ENCODE data around the gene TGM5. TPM values are rescaled to one million over a fixed set of nuclear protein-coding genes. Genes with fewer than 3 reads are reported as not detected.

Gene TGM5
- total RNA-seq, 1 experiment from 2014 or later = not detected

GRCh38 chr15:43256341-43256740, 10.4 kb downstream of the TGM5 start:
- no peak overlapping the region for H2AFZ ChIP-seq (ENCODE audit: low read length)
- H3K27ac ChIP-seq (ENCODE audit: low read length) = no peak overlapping the region
- H3K79me2 ChIP-seq (ENCODE audit: low read length) = no peaks in the 10 kb centered on the region
- no peaks in the 10 kb centered on the region for H3K27me3 ChIP-seq (ENCODE audit: low read length)
- H4K20me1 ChIP-seq (ENCODE audit: insufficient read depth, low read depth, low read length) = no peaks in the 10 kb centered on the region
- no peaks in the 10 kb centered on the region for H3K4me1 ChIP-seq (ENCODE audit: low read length)
- no peak overlapping the region for H3K4me2 ChIP-seq (ENCODE audit: low read depth, low read length, poor library complexity, severe bottlenecking)
- H3K9me2 ChIP-seq (replicated peaks; ENCODE audit: insufficient read depth, low read length) = no peaks in the 10 kb centered on the region
- H3K4me3 ChIP-seq (ENCODE audit: low read length) = no peak overlapping the region
- no peaks in the 10 kb centered on the region for H3K9me3 ChIP-seq (ENCODE audit: low read length)
- DNase-seq = no peak
- H3K36me3 ChIP-seq (ENCODE audit: insufficient read depth, low read length) = no peaks in the 10 kb centered on the region
- no peak overlapping the region for H3K9ac ChIP-seq (ENCODE audit: low read length)

GRCh38 chr15:43255376-43255775, 11.4 kb downstream of the TGM5 start:
- no peaks in the 10 kb centered on the region for H3K79me2 ChIP-seq (ENCODE audit: low read length)
- H3K4me1 ChIP-seq (ENCODE audit: low read length) = no peaks in the 10 kb centered on the region
- no peak overlapping the region for H3K4me2 ChIP-seq (ENCODE audit: low read depth, low read length, poor library complexity, severe bottlenecking)
- no peaks in the 10 kb centered on the region for H3K9me3 ChIP-seq (ENCODE audit: low read length)
- H3K9me2 ChIP-seq (replicated peaks; ENCODE audit: insufficient read depth, low read length) = no peaks in the 10 kb centered on the region
- no peak overlapping the region for H3K9ac ChIP-seq (ENCODE audit: low read length)
- no peaks in the 10 kb centered on the region for H3K36me3 ChIP-seq (ENCODE audit: insufficient read depth, low read length)
- H3K4me3 ChIP-seq (ENCODE audit: low read length) = no peak overlapping the region
- no peak for DNase-seq
- H3K27me3 ChIP-seq (ENCODE audit: low read length) = no peaks in the 10 kb centered on the region
- no peak overlapping the region for H2AFZ ChIP-seq (ENCODE audit: low read length)
- no peaks in the 10 kb centered on the region for H4K20me1 ChIP-seq (ENCODE audit: insufficient read depth, low read depth, low read length)
- H3K27ac ChIP-seq (ENCODE audit: low read length) = no peak overlapping the region

GRCh38 chr15:43253431-43254403, 13.0 kb downstream of the TGM5 start:
- no peaks in the 10 kb centered on the region for H3K79me2 ChIP-seq (ENCODE audit: low read length)
- H3K9me2 ChIP-seq (replicated peaks; ENCODE audit: insufficient read depth, low read length) = no peaks in the 10 kb centered on the region
- no peaks in the 10 kb centered on the region for H4K20me1 ChIP-seq (ENCODE audit: insufficient read depth, low read depth, low read length)
- H3K27ac ChIP-seq (ENCODE audit: low read length) = no peak overlapping the region
- H3K36me3 ChIP-seq (ENCODE audit: insufficient read depth, low read length) = no peaks in the 10 kb centered on the region
- H2AFZ ChIP-seq (ENCODE audit: low read length) = no peak overlapping the region
- H3K9ac ChIP-seq (ENCODE audit: low read length) = no peak overlapping the region
- no peak overlapping the region for H3K4me2 ChIP-seq (ENCODE audit: low read depth, low read length, poor library complexity, severe bottlenecking)
- H3K27me3 ChIP-seq (ENCODE audit: low read length) = no peaks in the 10 kb centered on the region
- H3K4me3 ChIP-seq (ENCODE audit: low read length) = no peak overlapping the region
- H3K9me3 ChIP-seq (ENCODE audit: low read length) = no peaks in the 10 kb centered on the region
- no peaks in the 10 kb centered on the region for H3K4me1 ChIP-seq (ENCODE audit: low read length)
- no peak for DNase-seq

- no peak overlapping the region for H2AFZ ChIP-seq (ENCODE audit: low read length)
- H3K4me1 ChIP-seq (ENCODE audit: low read length) = no peaks in the 10 kb centered on the region
- no peak overlapping the region for H3K4me3 ChIP-seq (ENCODE audit: low read length)
- no peak for DNase-seq
- no peaks in the 10 kb centered on the region for H4K20me1 ChIP-seq (ENCODE audit: insufficient read depth, low read depth, low read length)
- H3K9me3 ChIP-seq (ENCODE audit: low read length) = no peaks in the 10 kb centered on the region
- no peak overlapping the region for H3K27ac ChIP-seq (ENCODE audit: low read length)
- H3K27me3 ChIP-seq (ENCODE audit: low read length) = no peaks in the 10 kb centered on the region
- H3K4me2 ChIP-seq (ENCODE audit: low read depth, low read length, poor library complexity, severe bottlenecking) = no peak overlapping the region
- H3K9me2 ChIP-seq (replicated peaks; ENCODE audit: insufficient read depth, low read length) = no peaks in the 10 kb centered on the region
- H3K79me2 ChIP-seq (ENCODE audit: low read length) = no peaks in the 10 kb centered on the region
- no peak overlapping the region for H3K9ac ChIP-seq (ENCODE audit: low read length)
- no peaks in the 10 kb centered on the region for H3K36me3 ChIP-seq (ENCODE audit: insufficient read depth, low read length)
These were observed 14.9 kb downstream of the TGM5 start for GRCh38 chr15:43251871-43252250.

- Histone ChIP-seq H3K36me3 (ENCODE audit: insufficient read depth, low read length) (no peaks in the 10 kb centered on the region), H3K27me3 (ENCODE audit: low read length) (no peaks in the 10 kb centered on the region), H3K9me2 (replicated peaks; ENCODE audit: insufficient read depth, low read length) (no peaks in the 10 kb centered on the region), H3K4me2 (ENCODE audit: low read depth, low read length, poor library complexity, severe bottlenecking) (no peak overlapping the region), H3K9ac (ENCODE audit: low read length) (no peak overlapping the region), H3K4me1 (ENCODE audit: low read length) (no peaks in the 10 kb centered on the region), H3K79me2 (ENCODE audit: low read length) (no peaks in the 10 kb centered on the region), H3K27ac (ENCODE audit: low read length) (no peak overlapping the region), H2AFZ (ENCODE audit: low read length) (no peak overlapping the region), H3K9me3 (ENCODE audit: low read length) (no peaks in the 10 kb centered on the region), H3K4me3 (ENCODE audit: low read length) (no peak overlapping the region), H4K20me1 (ENCODE audit: insufficient read depth, low read depth, low read length) (no peaks in the 10 kb centered on the region)
- DNase-seq = no peak
These were observed 15.4 kb downstream of the TGM5 start for GRCh38 chr15:43251185-43251870.

- DNase-seq = no peak
- no peaks in the 10 kb centered on the region for H4K20me1 ChIP-seq (ENCODE audit: insufficient read depth, low read depth, low read length)
- H2AFZ ChIP-seq (ENCODE audit: low read length) = no peak overlapping the region
- H3K9me2 ChIP-seq (replicated peaks; ENCODE audit: insufficient read depth, low read length) = no peaks in the 10 kb centered on the region
- H3K36me3 ChIP-seq (ENCODE audit: insufficient read depth, low read length) = no peaks in the 10 kb centered on the region
- no peak overlapping the region for H3K9ac ChIP-seq (ENCODE audit: low read length)
- no peak overlapping the region for H3K27ac ChIP-seq (ENCODE audit: low read length)
- no peaks in the 10 kb centered on the region for H3K4me1 ChIP-seq (ENCODE audit: low read length)
- no peak overlapping the region for H3K4me2 ChIP-seq (ENCODE audit: low read depth, low read length, poor library complexity, severe bottlenecking)
- no peak overlapping the region for H3K4me3 ChIP-seq (ENCODE audit: low read length)
- H3K27me3 ChIP-seq (ENCODE audit: low read length) = no peaks in the 10 kb centered on the region
- H3K9me3 ChIP-seq (ENCODE audit: low read length) = no peaks in the 10 kb centered on the region
- H3K79me2 ChIP-seq (ENCODE audit: low read length) = no peaks in the 10 kb centered on the region
These were observed 15.9 kb downstream of the TGM5 start for GRCh38 chr15:43250785-43251184.

- no peak overlapping the region for H3K9ac ChIP-seq (ENCODE audit: low read length)
- no peaks in the 10 kb centered on the region for H3K79me2 ChIP-seq (ENCODE audit: low read length)
- H3K27ac ChIP-seq (ENCODE audit: low read length) = no peak overlapping the region
- no peak for DNase-seq
- no peaks in the 10 kb centered on the region for H3K9me2 ChIP-seq (replicated peaks; ENCODE audit: insufficient read depth, low read length)
- H3K4me1 ChIP-seq (ENCODE audit: low read length) = no peaks in the 10 kb centered on the region
- H3K4me3 ChIP-seq (ENCODE audit: low read length) = no peak overlapping the region
- no peaks in the 10 kb centered on the region for H3K27me3 ChIP-seq (ENCODE audit: low read length)
- no peak overlapping the region for H2AFZ ChIP-seq (ENCODE audit: low read length)
- no peaks in the 10 kb centered on the region for H3K36me3 ChIP-seq (ENCODE audit: insufficient read depth, low read length)
- no peak overlapping the region for H3K4me2 ChIP-seq (ENCODE audit: low read depth, low read length, poor library complexity, severe bottlenecking)
- H4K20me1 ChIP-seq (ENCODE audit: insufficient read depth, low read depth, low read length) = no peaks in the 10 kb centered on the region
- H3K9me3 ChIP-seq (ENCODE audit: low read length) = no peaks in the 10 kb centered on the region
These were observed 17.0 kb downstream of the TGM5 start for GRCh38 chr15:43249699-43250203.

GRCh38 chr15:43249236-43249635, 17.5 kb downstream of the TGM5 start:
- no peak for DNase-seq
- Histone ChIP-seq H2AFZ (ENCODE audit: low read length) (no peak overlapping the region), H3K4me1 (ENCODE audit: low read length) (no peaks in the 10 kb centered on the region), H3K9me2 (replicated peaks; ENCODE audit: insufficient read depth, low read length) (no peaks in the 10 kb centered on the region), H4K20me1 (ENCODE audit: insufficient read depth, low read depth, low read length) (no peaks in the 10 kb centered on the region), H3K36me3 (ENCODE audit: insufficient read depth, low read length) (no peaks in the 10 kb centered on the region), H3K27me3 (ENCODE audit: low read length) (no peaks in the 10 kb centered on the region), H3K4me3 (ENCODE audit: low read length) (no peak overlapping the region), H3K9me3 (ENCODE audit: low read length) (no peaks in the 10 kb centered on the region), H3K4me2 (ENCODE audit: low read depth, low read length, poor library complexity, severe bottlenecking) (no peak overlapping the region), H3K79me2 (ENCODE audit: low read length) (no peaks in the 10 kb centered on the region), H3K27ac (ENCODE audit: low read length) (no peak overlapping the region), H3K9ac (ENCODE audit: low read length) (no peak overlapping the region)

All from Karpas-422 (cell line).